NCI-H2196 (cell line): ENCODE results near the gene TRAF3IP1.

Experiments
- DNase-seq: peaks from one replicate; lab custom pipeline; 2025; ENCODE audit not compliant: unreplicated experiment; lab: John Stamatoyannopoulos, UW

Gene TRAF3IP1

GRCh38 chr2:238424313-238424700 lies 104.0 kb downstream of the TRAF3IP1 start:
- DNase-seq, result no peak

- DNase-seq, result no peak
These were observed 105.2 kb downstream of the TRAF3IP1 start for GRCh38 chr2:238425505-238425978.

- DNase-seq, result peak; percentile 59
These were observed 105.8 kb downstream of the TRAF3IP1 start for GRCh38 chr2:238425979-238426567.

DNA sequence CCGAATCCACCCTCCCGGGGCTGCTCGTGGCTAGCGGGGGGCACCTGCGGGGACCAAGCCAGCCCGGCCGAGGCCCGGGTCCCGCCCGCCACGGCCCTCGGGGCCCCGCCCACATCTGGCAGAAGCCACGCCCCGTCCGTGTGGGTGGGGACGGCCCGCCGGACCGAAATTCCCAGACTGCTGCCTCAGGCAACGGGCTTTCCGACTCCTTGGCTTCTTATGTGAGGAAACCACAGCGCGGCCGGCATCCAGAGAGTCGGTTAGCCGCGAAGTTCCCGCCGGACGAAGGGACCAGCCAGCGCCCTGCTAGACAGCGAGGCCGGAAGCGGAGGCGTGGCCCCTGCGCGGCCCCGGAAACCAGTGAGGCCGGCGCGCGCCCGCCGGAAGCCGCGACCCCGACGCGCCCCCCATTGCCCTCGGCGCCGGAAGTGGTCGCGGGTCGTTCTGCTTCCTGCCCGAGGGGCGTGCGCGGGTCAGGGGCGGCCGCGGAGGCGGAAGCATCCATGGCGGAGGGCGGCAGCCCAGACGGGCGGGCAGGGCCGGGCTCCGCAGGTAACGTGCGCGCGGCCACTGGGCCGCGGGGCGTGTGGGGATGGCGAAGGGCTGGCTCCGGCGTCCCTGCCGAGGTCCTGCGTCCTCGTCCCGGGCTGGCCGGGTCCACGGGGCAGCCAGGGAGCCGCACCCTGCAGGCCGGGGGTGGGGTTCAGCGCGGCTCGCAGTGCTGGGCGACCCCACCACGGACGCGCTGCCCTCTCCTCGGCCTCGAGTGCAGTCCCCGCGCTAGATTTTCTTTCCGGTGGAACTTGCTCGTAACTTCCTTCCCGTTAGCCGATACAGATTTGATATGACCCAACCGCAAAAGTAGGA lies 106.5 kb downstream of the TRAF3IP1 start, which contains the start of gene ASB1:
Gene ASB1 (plus strand): TSS at position 360 of the 867 bp plus-strand sequence. CDS start 144 bp downstream, at position 504.
- DNase-seq, result peak; percentile 75

DNA sequence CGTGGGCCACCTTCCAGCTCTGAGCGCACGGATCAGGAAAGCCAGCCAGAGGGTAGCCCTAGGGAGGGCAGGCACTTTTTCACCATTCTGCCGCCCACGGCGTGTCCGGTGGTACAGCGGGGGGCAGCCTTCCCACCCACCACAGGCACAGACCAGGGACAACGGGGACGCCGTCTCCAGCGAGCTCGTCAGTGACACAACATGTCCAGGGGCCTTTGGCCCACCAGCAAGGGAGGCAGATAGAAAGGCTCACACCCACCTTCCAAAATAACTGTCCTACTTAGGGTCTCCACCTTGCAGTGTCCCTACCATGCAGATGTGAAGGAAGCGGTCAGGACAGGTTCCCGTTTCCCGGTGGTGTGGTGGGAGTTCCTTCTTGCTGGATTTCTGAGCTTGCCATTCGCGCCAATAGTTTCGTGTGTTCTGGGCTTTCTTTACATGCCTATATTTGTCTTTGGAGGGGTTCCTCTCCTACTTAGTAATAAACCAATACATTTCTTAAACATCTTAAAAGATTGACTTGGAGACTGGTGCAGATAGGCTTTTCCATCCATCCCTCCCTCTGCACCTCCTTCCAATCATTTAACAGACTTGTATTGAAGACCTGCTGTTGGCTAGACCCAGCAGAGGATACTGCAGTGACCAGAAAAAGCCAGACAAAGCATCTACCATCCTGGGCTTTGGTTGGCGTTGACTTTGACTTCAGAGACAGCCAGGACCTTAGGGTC lies 107.3 kb downstream of the TRAF3IP1 start:
- DNase-seq, result no peak

DNA sequence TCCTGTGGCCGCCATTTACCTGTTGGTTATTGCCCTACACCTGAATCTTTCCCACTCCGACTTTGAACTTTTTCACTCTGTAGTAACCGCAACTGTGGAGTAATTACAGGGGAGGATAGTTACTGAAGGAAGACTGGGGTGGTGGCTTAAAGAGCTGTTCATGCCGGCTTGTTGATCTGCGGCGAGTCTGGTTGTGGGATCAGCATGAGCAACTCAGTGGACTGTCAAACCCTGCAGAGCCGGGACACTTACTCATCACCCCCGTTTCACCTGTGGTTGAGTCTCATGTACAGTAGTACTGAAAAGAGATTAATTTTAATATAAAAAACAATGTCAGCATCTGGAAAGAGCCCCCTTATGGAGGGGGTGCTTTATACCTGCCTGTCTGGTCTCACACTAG lies 108.5 kb downstream of the TRAF3IP1 start:
- no peak for DNase-seq

DNA sequence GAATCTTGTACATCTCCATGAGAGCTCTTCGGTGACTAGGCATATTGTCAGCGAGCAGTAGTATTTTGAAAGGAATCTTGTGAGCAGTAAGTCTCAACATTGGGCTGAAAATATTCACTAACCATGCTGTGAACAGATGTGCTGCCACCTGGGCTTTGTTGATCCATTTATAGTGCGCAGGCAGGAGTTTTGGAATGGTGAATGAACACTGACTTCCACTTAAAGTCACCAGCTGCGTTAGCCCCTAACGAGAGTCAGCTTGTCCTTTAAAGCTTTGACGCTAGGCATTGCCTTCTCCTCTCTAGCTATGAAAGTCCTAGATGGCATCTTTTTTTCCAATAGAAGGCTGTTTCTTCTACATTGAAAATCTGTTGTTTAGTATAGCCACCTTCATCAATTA lies 110.5 kb downstream of the TRAF3IP1 start:
- no peak for DNase-seq

GRCh38 chr2:238431456-238431855 lies 111.1 kb downstream of the TRAF3IP1 start:
- DNase-seq, result no peak

DNA sequence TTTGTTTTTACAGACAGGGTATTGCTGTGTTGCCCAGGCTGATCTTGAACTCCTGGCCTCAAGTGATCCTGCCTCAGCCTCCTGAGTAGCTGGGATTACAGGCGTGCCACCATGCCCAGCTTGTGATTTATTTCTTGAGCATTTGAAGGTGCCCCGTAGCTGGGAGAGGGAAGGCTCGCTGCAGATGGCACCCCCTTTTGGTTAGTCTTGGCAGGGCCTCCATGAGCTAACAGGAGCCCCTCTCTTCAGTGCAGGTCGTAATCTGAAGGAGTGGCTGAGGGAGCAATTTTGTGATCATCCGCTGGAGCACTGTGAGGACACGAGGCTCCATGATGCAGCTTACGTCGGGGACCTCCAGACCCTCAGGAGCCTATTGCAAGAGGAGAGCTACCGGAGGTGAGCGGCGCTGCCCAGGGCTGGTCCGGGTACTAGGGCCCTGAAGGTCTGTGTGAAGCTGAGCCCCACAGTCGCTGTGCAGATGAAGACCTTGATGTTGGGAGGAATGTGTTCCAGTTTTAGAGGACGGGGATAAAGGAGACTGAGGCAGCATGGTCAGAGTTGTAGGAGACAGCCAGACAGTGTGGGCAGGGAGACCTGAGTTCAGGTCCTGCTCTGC lies 113.1 kb downstream of the TRAF3IP1 start:
- no peak for DNase-seq

GRCh38 chr2:238433941-238434845 lies 113.9 kb downstream of the TRAF3IP1 start:
- no peak for DNase-seq

- no peak for DNase-seq
These were observed 114.8 kb downstream of the TRAF3IP1 start for GRCh38 chr2:238434846-238435751.

- no peak for DNase-seq
These were observed 115.4 kb downstream of the TRAF3IP1 start for GRCh38 chr2:238435752-238436096.

DNA sequence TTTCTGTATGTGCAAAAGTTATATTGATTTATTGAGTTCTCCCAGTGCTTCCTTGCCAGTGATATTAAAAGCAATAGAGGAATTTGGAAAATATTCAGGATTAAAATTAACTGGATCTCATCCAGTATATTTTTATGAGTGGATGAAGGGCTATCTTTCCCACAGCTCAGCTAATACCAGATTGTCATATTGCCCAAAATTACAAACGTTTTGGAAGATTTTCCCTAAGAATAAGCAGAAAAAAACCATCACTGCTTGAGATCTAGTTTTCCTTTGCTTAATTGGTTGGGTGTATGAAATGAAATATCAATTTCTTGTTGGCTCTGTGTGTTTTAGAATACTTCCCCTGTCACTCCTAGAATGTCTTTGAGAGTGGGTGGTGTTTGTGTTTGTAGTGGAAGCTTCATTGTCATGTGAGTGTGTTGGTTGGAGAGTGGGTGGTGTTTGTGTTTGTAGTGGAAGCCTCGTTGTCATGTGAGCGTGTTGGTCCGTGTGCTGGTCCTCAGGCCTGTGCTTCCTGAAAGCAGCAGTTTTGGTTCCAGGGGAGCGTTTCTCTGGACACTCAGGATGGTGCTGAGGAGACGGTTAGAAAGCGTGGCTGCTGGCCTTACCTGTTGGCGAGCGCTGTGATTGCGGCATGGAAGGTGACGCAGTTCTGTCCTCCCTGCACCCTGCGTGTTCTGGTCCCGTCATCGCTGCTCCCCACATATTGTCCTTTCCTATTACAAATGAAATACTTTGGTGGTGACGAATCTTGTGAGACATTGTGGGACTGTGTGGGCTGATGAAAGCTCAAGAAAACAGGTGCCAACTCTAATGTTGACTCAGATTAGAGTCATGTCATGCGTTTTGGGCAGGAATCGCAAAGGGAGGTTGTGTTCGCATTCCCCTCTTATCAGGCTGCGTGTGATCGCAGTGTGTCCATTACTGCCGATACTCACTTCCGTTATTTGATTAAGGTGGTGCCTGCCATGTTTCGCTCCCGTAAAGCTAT lies 118.8 kb downstream of the TRAF3IP1 start:
- DNase-seq, result no peak

GRCh38 chr2:238439917-238440316 lies 119.6 kb downstream of the TRAF3IP1 start:
- DNase-seq, result no peak

DNA sequence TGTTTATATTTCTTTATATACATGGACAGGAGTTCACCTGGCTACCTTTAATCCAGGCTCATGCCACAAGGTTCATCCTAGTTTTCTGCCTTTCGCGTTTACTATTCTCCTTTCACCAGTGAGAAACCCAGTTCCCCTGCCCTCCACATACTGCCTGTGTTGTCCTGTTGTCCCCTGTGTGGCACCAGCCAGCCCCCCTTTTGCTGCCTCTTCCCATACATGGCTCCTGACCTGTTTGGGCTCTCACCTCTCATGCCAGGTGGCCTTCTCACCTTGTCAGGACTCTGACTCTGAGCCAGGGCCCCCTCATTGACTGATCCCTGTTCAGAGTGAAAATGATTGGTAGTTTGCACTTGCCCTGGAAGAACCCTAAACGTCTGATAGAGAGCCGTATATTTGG lies 120.0 kb downstream of the TRAF3IP1 start:
- DNase-seq, result no peak

DNA sequence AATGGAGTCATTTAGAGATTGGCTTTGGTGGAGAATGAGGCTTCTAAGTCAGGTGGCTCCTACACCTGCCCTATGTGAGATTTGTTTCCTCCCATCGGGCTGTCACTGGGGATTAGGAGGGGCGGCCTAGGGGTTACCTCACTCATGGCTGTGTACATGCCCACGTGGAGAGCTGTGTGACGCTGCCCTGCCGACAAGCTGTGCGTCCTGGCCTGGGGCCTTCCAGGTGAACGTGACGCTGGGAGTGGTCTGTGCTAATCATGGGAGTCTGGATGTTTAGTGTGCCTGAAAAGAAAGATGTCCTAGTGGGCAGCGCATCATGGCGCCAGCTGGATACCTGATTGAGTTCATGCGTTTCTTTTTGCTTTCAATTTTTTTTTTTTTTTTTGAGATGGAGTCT lies 120.4 kb downstream of the TRAF3IP1 start:
- no peak for DNase-seq

DNA sequence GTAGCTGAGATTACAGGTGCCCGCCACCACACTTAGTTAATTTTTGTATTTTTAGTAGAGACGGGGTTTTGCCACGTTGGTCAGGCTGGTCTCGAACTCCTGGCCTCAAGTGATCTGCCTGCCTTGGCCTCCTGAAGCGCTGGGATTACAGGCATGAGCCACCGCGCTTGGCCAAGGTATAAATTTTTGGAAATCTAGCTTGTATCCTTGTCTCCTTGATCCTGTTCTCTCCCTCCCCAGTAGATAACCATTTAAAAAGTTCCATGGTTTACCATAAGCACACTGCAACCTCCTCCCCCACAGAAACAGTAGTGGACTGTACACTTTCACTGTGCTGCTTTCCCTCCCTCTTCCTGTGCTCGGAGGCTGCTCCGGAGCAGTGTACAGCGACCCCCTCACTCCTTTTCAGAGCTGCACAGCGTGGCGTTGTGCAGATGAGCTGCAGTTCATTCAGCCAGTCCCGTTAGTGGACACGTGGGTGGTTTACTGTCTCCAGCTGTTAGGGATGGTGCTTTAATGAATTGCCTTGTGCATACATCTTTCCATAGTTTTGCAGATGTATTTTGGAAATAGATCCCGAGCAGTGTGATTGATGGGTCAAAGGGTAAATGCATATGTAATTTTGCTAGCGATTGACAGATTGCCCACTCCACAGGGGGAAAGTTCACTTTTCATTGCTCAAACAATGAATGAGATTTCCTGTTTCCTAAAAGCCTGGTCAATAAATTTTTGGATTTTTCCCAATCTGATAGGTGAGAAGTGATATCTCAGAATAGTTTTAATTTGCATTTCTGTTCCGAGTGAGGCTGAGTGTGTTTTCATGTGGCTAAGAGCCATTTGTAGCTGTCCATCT lies 121.2 kb downstream of the TRAF3IP1 start:
- DNase-seq, result no peak
